Measurements from ENCODE around the gene AGXT.

DNA sequence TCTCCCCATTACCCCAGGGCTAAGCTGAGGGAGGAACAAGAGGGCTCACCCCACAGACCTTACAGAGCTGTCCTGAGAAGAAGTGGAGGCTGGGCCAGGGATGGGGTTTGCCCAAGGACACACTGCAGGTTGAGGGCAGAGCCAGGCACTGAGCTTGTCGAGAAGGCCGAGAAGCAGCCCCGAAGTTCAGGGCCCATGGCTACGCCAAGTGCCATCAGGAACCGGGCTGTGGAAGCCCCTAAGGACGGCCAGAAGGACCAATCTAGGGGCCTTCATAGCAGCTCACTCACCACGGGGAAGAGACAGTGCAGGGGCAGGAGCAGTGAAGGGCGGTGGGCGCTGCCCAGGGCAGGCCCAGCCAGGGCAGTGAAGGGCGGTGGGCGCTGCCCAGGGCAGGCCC, 18.6 kb upstream of the AGXT start:
- no peak for TF ChIP-seq EZH2 (IDR thresholded peaks at IDR 0.05; ENCODE audit: low read length)
- TF ChIP-seq CTCF (optimal IDR thresholded peaks at IDR 0.05 in 1 of 3, IDR thresholded peaks at IDR 0.05 in 1 of 3, conservative IDR thresholded peaks at IDR 0.05 in 1 of 3; ENCODE audit: extremely low read depth in 1 of 3, insufficient read depth in 2 of 3, low read length in 3 of 3) = no peak
